K562 (cell line): ENCODE measurements around the gene TBL1X. TPM values are rescaled to one million over a fixed set of nuclear protein-coding genes. Genes with fewer than 3 reads are reported as not detected.

ENCODE experiments used
- ARHGAP35 ChIP-seq: fragments of 450-650 bp; IDR thresholded peaks from 2 replicates; pipeline ENCODE4 v1.6.1; 2018; ENCODE audit not compliant: partially characterized antibody
- ASH1L ChIP-seq: fragments of 450-650 bp; IDR thresholded peaks from 2 replicates; pipeline ENCODE4 v1.6.1; 2018; ENCODE audit warnings: borderline replicate concordance, mild to moderate bottlenecking, low read depth; ENCODE audit not compliant: partially characterized antibody
- CBX1 ChIP-seq: sonication (generic); IDR thresholded peaks from 2 replicates; pipeline ENCODE4 v1.6.1; 2016; ENCODE audit warnings: antibody characterized with exemption, low read depth, mild to moderate bottlenecking
- CBX5 ChIP-seq: IDR thresholded peaks from 2 replicates; pipeline ENCODE4 v1.6.1; 2014; ENCODE audit warnings: low read depth, borderline replicate concordance
- DIDO1 ChIP-seq: fragments of 450-650 bp; IDR thresholded peaks from 2 replicates; pipeline ENCODE4 v1.6.1; 2016; ENCODE audit warnings: low read depth, missing biosample characterization, missing genetic modification characterization
- GTF2B ChIP-seq: IDR thresholded peaks from 2 replicates; pipeline ENCODE4 v1.6.1; 2011; ENCODE audit not compliant: insufficient read length; ENCODE audit errors: extremely low read depth
- HMGN3 ChIP-seq: IDR thresholded peaks from 2 replicates; pipeline ENCODE4 v1.6.1; 2011; ENCODE audit warnings: borderline replicate concordance, low read depth, mild to moderate bottlenecking, mixed read lengths, low read length; ENCODE audit not compliant: insufficient read length; ENCODE audit errors: extremely low read depth
- KLF6 ChIP-seq: fragments of 250-450 bp; sonication (Bioruptor Pico); IDR thresholded peaks from 2 replicates; pipeline ENCODE4 v1.4.0; 2020; ENCODE audit warnings: mild to moderate bottlenecking, moderate library complexity, borderline replicate concordance
- MBD2 ChIP-seq: sonication (generic); IDR thresholded peaks from 2 replicates; pipeline ENCODE4 v1.6.1; 2016; ENCODE audit warnings: low read depth, borderline replicate concordance
- NELFE ChIP-seq: IDR thresholded peaks from 2 replicates; pipeline ENCODE4 v1.6.1; 2011; ENCODE audit warnings: mild to moderate bottlenecking; ENCODE audit not compliant: insufficient read depth, insufficient read length
- NR2F6 ChIP-seq: fragments of 450-650 bp; formaldehyde crosslinking; IDR thresholded peaks from 2 replicates; pipeline ENCODE4 v1.4.0; 2020; ENCODE audit warnings: mild to moderate bottlenecking
- NR3C1 ChIP-seq: sonication (generic); formaldehyde crosslinking; IDR thresholded peaks from 2 replicates; pipeline ENCODE4 v1.8.1; 2022; ENCODE audit warnings: missing genetic modification reagents
- OTX1 ChIP-seq: fragments of 450-650 bp; formaldehyde crosslinking; IDR thresholded peaks from 2 replicates; pipeline ENCODE4 v1.4.0; 2022; ENCODE audit warnings: mild to moderate bottlenecking
- PBX2 ChIP-seq, 2 experiments: IDR thresholded peaks in 1 of 2; conservative IDR thresholded peaks in 1 of 2; 2 replicates each; pipeline ENCODE4 v1.6.1; 2016; ENCODE audit warnings: low read depth in 2 of 2, mild to moderate bottlenecking in 1 of 2, missing compliant biosample characterization in 1 of 2, missing genetic modification characterization in 1 of 2, moderate library complexity in 1 of 2
- POLR3G ChIP-seq: IDR thresholded peaks from 2 replicates; pipeline ENCODE4 v1.6.1; 2011; ENCODE audit not compliant: insufficient read length, insufficient replicate concordance; ENCODE audit errors: extremely low read depth
- POU5F1 ChIP-seq: fragments of 150-350 bp; IDR thresholded peaks from 2 replicates; pipeline ENCODE4 v1.6.1; 2014; ENCODE audit warnings: borderline replicate concordance, low read length, low read depth, mild to moderate bottlenecking; ENCODE audit not compliant: partially characterized antibody
- PTRF ChIP-seq: fragments of 450-650 bp; IDR thresholded peaks from 2 replicates; pipeline ENCODE4 v1.6.1; 2016; ENCODE audit warnings: mild to moderate bottlenecking, missing genetic modification characterization, missing compliant biosample characterization
- SREBF1 ChIP-seq: fragments of 150-350 bp; IDR thresholded peaks from 2 replicates; pipeline ENCODE4 v1.6.1; 2014; ENCODE audit warnings: antibody characterized with exemption, low read depth, low read length, borderline replicate concordance
- SRSF1 ChIP-seq: fragments of 200-400 bp; formaldehyde crosslinking; IDR thresholded peaks from 2 replicates; pipeline ENCODE4 v1.6.1; 2017; ENCODE audit warnings: mild to moderate bottlenecking, low read depth, low read length, moderate library complexity
- TBP ChIP-seq: optimal IDR thresholded peaks from 2 replicates; pipeline ENCODE3; 2011; ENCODE audit warnings: low read depth, low read length, improper control_type of control experiment
- TEAD1 ChIP-seq, 2 experiments: fragments of 450-650 bp in 1 of 2; sonication (generic) in 1 of 2; formaldehyde crosslinking; IDR thresholded peaks; 2 replicates each; pipeline versions ENCODE4 v1.4.0 to v1.8.0; 2020 to 2022; ENCODE audit warnings: mild to moderate bottlenecking in 2 of 2, missing genetic modification reagents in 1 of 2
- ZBED1 ChIP-seq: IDR thresholded peaks from 2 replicates; pipeline ENCODE4 v1.6.1; 2014
- ZNF280B ChIP-seq: fragments of 250-450 bp; sonication (Bioruptor Pico); IDR thresholded peaks from 2 replicates; pipeline ENCODE4 v1.5.1; 2021; ENCODE audit warnings: mild to moderate bottlenecking
- ZNF436 ChIP-seq: fragments of 250-450, 450-650 bp; sonication (Bioruptor Pico); formaldehyde crosslinking; IDR thresholded peaks from 2 replicates; pipeline ENCODE4 v1.7.0; 2020; ENCODE audit warnings: mild to moderate bottlenecking
- ZNF551 ChIP-seq: fragments of 250-450 bp; sonication (Bioruptor Pico); IDR thresholded peaks from 2 replicates; pipeline ENCODE4 v1.5.0; 2021; ENCODE audit warnings: mild to moderate bottlenecking, moderate library complexity
- polyA plus RNA-seq, 8 experiments: library from polyadenylated mRNA; depleted of rRNA in 4 of 8; stranded (reverse) in 5 of 8; unstranded in 3 of 8; fragments of >200 nt; fragmentation: Nextera tagmentation in 2 of 8; fragmentation: Illumina TruSeq in 1 of 8; extraction: Ambion mirVana in 2 of 8; extraction: Trizol in 1 of 8; gene quantifications; 2 replicates each; pipeline versions ENCODE4 v1.2.1 to v1.2.3, GENCODE V29; 2011 to 2014; ENCODE audit warnings: inconsistent platforms in 1 of 8, missing spikeins in 1 of 8
- total RNA-seq, 7 experiments: library from RNA; depleted of rRNA in 6 of 7; stranded (reverse); fragments of >200 nt in 6 of 7; fragmentation: Illumina TruSeq in 2 of 7; extraction: Trizol in 2 of 7; gene quantifications; 2 replicates each; pipeline versions ENCODE4 v1.2.1 to v1.2.3, GENCODE V29; 2011 to 2021; ENCODE audit warnings: low replicate concordance in 1 of 7

TBL1X gene
- total and polyA plus RNA-seq, 9 of the 15 experiments (the other 6 are each of a cell fraction or from before 2014, with no cell fraction given) = 6.0 to 49.6 (median 19.7) TPM

- no peak for TF ChIP-seq PBX2 (CRISPR knock-in tag; IDR thresholded peaks at IDR 0.05; ENCODE audit: low read depth)
- no peak for TF ChIP-seq PBX2 (tag; conservative IDR thresholded peaks at IDR 0.05; ENCODE audit: low read depth)
- TF ChIP-seq SRSF1 = no peak
- TF ChIP-seq POLR3G = no peak
- no peak for TF ChIP-seq ZNF551 (CRISPR knock-in tag)
- no peak for TF ChIP-seq TEAD1 (CRISPR knock-in tag; IDR thresholded peaks at IDR 0.05)
- no peak for TF ChIP-seq OTX1
- TF ChIP-seq TBP = no peak
- no peak for TF ChIP-seq KLF6 (CRISPR knock-in tag)
- TF ChIP-seq ASH1L = no peak
- TF ChIP-seq ZNF436 (CRISPR knock-in tag) = no peak
- no peak for TF ChIP-seq PTRF
- no peak for TF ChIP-seq ARHGAP35
- TF ChIP-seq NELFE = no peak
- TF ChIP-seq SREBF1 = no peak
- TF ChIP-seq ZBED1 = no peak
- TF ChIP-seq MBD2 = no peak
- TF ChIP-seq NR2F6 = no peak
- no peak for TF ChIP-seq GTF2B
- TF ChIP-seq POU5F1 = no peak
- TF ChIP-seq CBX1 = no peak
- TF ChIP-seq CBX5 = no peak
- TF ChIP-seq HMGN3 = no peak
- TF ChIP-seq NR3C1 (CRISPR knock-in tag) = no peak
- TF ChIP-seq ZNF280B (CRISPR knock-in tag) = no peak
- TF ChIP-seq DIDO1 (tag) = no peak
These were observed 181.8 kb downstream of the TBL1X start (continued) for GRCh38 chrX:9646471-9647224.
